ES-I3 (cell line): ENCODE data around the gene SERP1.
"Not testable (repeated sequence)": the region's sequence is repeated elsewhere in the genome, so short reads cannot be mapped to it uniquely, and the experiment has no call there.

Experiments
- H3K36me3 ChIP-seq: 2 replicates; pipeline ENCODE4 v1.6.1; 2013; ENCODE audit warnings: mild to moderate bottlenecking, low read length, control low read depth, moderate library complexity; ENCODE audit not compliant: insufficient read depth
- H3K4me1 ChIP-seq: 2 replicates; pipeline ENCODE4 v1.6.1; 2013; ENCODE audit warnings: mild to moderate bottlenecking, control low read depth, low read length; ENCODE audit not compliant: insufficient read depth
- H3K9ac ChIP-seq: 2 replicates; pipeline ENCODE4 v1.6.1; 2013; ENCODE audit warnings: low read depth, mild to moderate bottlenecking, low read length, moderate library complexity
- H3K9me3 ChIP-seq: 2 replicates; pipeline ENCODE4 v1.6.1; 2013; ENCODE audit warnings: mild to moderate bottlenecking, low read length, moderate library complexity; ENCODE audit not compliant: control insufficient read depth, insufficient read depth

The SERP1 gene

DNA sequence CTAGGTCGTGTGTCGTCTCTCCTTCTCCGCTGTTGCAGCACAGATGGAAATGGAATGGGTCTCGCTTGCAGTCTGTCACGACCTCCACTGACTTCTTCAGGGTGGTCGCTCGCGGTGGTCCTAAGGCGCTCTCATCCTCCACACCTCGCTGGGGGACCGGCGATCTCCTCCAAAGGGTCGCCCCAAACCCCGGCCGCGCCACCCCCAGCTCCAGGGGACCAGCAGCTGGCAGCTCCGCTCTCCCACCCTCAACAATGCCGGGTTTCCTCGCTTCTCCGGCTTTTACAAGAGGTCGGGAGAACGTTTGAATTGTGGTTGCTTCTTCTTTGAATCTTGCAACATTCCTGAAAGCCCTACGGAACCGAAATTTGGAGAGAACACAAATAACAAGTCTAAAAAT lies 25.9 kb downstream of the SERP1 start:
- no peak overlapping the region for H3K9ac ChIP-seq
- no peaks in the 10 kb centered on the region for H3K4me1 ChIP-seq
- peaks cover 5% of the 10 kb centered on the region; the same call in 1 of the 2 replicates for H3K9me3 ChIP-seq
- no peaks in the 10 kb centered on the region for H3K36me3 ChIP-seq

DNA sequence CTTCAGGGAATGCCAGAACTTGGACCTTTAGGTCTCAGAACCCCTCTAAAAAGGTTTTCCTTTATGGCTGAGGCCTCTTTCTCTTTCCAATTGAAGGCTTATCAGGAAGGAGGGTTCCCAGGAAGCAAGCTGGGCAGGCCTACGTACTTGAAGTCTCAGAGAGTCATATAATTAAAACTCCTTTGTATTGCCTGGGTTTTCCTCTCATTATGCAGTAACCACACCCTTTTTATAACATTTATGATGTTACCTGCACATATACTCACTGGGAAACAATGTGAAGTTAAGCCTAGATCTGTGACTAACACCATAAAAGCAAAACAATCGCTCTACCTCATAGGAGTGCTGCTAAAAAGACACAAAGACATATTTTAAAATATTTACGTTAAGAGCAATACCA lies 27.3 kb downstream of the SERP1 start:
- Histone ChIP-seq H3K9me3 (peaks cover 5% of the 10 kb centered on the region; the same call in 1 of the 2 replicates), H3K9ac (no peak overlapping the region), H3K4me1 (no peaks in the 10 kb centered on the region), H3K36me3 (no peaks in the 10 kb centered on the region)

DNA sequence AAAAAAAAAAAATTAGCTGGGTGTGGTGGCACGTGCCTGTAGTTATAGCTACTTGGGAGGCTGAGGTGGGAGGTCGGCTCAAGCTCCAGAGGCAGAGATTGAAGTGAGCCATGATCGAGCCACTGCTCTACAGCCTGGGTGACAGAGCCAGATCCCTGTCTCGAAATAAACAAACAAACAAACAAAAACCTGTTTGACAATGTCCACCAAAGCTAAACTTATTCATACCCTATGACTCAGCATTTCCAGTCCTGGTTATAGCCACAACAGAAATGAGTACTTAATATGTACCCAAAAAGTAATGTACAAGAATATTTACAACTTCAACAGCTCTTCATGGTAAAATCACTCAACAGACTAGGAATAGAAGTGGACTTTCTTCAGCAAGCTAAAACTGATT lies 31.1 kb downstream of the SERP1 start:
- H3K9ac ChIP-seq = no peak overlapping the region

DNA sequence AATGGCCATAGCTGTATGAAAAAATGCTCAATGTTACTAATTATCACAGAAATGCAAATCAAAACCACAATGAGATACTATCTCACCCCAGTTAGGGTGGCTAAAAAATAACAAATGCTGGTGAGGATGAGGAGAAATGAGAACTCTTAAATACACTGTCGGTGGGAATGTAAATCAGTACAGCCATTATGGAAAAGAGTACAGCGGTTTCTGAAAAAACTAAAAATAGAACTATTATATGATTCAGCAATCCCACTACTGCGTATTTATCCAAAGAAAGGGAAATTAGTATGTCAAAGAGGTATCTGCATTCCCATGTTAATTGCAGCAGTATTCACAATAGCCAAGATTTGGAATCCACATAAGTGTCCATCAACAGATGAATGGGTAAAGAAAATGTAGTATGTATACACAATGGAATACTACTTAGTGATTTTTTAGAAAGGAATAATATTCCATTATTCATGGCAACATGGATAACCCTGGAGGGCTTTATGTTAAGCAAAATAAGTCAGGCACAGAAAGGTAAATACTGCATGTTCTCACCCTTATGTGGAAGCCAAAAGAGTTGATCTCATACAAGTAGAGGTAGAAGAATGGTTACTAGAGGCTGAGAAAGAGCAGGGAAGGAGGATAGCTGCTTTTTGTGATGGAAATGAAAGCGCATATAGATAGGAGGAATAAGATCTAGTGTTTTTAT lies 35.0 kb downstream of the SERP1 start:
- Histone ChIP-seq H3K4me1 (peaks cover 19% of the 10 kb centered on the region), H3K9ac (no peak overlapping the region), H3K9me3 (no peaks in the 10 kb centered on the region), H3K36me3 (no peaks in the 10 kb centered on the region)

More for the DNA sequence above, 31.1 kb downstream of the SERP1 start:
- Histone ChIP-seq H3K36me3 (no peaks in the 10 kb centered on the region), H3K4me1 (peaks cover 19% of the 10 kb centered on the region), H3K9me3 (peaks cover 5% of the 10 kb centered on the region; the same call in 1 of the 2 replicates)

DNA sequence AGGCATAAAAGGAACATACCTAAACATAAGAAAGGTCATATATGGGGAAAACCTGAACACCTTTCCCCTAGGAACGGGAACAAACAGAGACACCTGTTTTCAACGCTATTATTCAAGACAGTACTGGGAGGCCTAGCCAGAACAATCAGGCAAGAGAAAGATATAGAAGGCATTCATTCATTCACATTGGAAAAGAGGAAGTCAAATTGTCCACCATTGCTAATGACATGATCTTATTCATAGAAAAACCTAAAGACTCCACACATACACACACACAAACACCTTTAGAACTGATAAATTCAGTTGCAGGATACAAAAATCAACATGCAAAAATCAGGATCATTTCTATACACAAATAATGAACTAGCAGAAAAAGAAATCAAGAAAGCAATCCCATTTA lies 36.5 kb downstream of the SERP1 start:
- H3K9me3 ChIP-seq = no peaks in the 10 kb centered on the region
- no peak overlapping the region for H3K9ac ChIP-seq
- H3K4me1 ChIP-seq = peaks cover 19% of the 10 kb centered on the region
- H3K36me3 ChIP-seq = no peaks in the 10 kb centered on the region

DNA sequence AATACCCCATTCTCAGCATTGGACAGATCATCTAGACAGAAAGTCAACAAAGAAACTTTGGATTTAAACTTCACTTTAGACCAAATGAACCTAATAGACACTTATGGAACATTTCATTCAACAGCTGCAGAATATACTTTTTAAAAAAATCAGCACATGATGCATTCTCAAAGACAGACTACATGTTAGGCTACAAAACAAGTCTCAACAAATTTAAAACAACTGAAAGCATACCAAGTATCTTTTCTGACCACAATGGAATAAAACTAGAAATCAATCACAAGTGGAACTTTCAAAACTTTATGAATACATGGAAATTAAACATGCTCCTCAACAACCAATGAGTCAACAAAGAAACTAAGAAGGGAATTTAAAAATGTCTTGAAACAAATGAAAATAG lies 37.9 kb downstream of the SERP1 start:
- Histone ChIP-seq H3K9me3 (no peaks in the 10 kb centered on the region), H3K4me1 (peaks cover 19% of the 10 kb centered on the region), H3K36me3 (no peaks in the 10 kb centered on the region), H3K9ac (no peak overlapping the region)

DNA sequence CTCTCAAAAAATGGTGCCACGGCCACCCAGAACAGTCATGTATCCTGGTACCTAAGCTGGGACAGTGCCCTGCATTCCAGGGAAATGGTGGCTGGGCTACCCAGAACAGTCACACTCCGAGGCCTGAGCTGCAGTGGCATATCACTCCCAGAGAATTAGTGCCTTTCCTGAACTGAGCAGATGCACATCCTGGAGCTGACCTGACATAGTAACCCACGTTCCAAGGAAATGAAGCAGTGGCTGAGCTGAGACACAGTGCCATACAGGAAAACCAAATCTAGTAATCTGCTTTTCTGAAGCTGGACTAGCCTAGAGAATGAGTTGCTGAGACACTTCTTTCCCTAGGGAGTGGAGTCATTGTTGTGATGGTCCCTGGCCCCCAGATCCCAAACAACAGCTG lies 41.8 kb downstream of the SERP1 start:
- H3K9ac ChIP-seq = no peak overlapping the region
- peaks cover 8% of the 10 kb centered on the region for H3K9me3 ChIP-seq
- no peaks in the 10 kb centered on the region for H3K4me1 ChIP-seq
- H3K36me3 ChIP-seq = no peaks in the 10 kb centered on the region

DNA sequence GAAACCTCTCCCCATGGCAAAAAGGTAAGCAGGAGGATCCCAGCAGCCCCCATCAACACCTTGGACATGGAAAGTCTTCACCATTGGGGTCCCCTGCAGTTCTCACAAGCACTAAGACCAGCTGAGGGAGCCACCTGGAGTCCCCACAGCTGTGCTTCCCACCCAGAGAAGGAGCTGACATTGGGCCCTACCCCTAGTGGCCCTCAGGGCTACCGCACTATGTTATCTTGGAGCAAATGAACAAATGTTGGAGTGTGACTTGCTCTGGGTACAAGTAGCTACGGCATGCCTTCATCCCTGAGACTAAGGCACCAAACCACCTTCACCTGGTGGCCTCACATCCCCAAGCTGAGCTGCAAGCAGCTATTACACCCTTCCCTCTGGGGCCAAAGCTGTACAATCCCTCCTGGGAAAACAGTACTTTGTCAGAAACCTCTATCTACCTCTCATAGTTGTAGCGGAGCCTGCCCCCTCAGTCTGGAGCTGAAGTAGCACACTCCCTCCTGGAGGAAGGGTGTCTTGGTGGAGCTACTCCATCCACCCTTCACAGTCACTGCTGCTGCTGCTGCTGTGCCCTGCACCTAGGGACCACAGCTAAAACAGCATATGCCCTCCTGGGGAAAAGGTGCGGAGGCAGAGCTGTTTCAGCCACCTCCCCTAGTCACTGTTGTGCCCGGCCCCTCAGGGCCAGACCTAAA lies 42.7 kb downstream of the SERP1 start:
- no peak overlapping the region for H3K9ac ChIP-seq
- H3K4me1 ChIP-seq = no peaks in the 10 kb centered on the region
- H3K9me3 ChIP-seq = peaks cover 8% of the 10 kb centered on the region
- H3K36me3 ChIP-seq = no peaks in the 10 kb centered on the region

DNA sequence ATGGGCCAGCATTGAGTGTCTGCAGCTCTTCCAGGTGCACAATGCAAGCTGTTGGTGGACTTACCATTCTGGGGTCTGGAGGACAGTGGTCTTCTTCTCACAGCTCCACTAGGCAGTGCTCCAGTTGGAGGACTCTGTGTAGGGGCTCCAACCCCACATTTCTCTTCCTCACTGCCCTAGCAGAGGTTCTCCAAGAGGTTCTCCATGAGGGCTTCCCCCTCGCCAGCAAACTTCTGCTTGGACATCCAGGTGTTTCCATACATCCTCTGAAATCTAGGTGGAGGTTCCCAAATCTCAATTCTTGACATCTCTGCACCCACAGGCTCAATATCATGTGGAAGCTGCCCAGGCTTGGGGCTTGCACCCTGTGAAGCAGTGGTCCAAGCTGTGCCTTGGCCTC lies 45.3 kb downstream of the SERP1 start:
- H3K4me1 ChIP-seq, H3K9ac ChIP-seq: not testable (repeated sequence)

DNA sequence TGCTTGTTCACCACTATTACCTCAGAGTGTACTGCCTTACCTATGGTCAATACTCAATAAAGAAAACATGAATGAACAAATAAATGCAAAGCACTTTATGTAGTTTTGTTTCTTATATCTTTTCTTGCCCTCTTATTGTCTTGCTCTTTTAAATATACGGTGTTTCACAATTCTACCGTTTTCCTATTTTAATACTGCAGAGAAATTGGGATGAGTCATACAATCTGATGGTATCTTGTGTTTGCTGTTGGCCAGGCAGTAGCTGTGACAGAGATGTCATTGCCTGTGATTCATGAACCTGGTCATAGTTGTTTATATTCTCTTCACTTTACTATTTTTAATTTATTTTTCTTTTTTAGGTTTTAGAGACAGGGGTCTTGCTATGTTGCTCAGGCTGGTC lies 48.3 kb downstream of the SERP1 start:
- H3K9ac ChIP-seq = no peak overlapping the region
- H3K4me1 ChIP-seq = peaks cover 9% of the 10 kb centered on the region
- no peaks in the 10 kb centered on the region for H3K36me3 ChIP-seq
- peaks cover 8% of the 10 kb centered on the region for H3K9me3 ChIP-seq

More for the DNA sequence above, 45.3 kb downstream of the SERP1 start:
- not testable (repeated sequence) for H3K9me3 ChIP-seq, H3K36me3 ChIP-seq

DNA sequence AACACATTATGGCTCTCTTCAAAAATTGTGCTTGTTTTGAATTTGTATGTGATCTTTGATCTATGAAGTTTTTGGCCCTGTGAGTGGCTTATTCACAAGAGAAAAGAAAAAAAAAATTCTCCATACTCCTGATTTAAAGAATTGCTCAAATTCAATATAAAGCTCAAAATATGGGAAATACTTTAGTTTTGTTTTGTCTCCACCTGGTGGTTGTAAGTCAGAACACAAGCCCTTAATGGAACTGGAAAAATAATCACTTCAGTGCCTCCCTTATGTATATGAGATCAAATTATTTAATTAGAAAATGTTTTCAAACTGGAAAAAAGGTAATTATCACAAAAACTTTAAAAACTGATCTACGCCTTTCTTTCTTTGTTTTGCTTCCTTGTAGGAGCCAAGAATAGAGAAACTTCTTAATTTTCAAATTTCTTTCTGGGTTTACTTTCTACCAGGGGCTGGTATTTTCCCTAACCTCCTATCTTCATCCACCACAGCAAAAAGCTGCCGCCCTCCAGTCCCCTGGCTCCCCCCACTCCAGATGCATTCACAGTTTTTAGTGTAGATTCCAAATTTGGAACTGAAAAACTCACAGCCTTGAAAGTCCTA lies 50.6 kb downstream of the SERP1 start:
- peaks cover 4% of the 10 kb centered on the region; the same call in 1 of the 2 replicates for H3K9me3 ChIP-seq
- H3K36me3 ChIP-seq = no peaks in the 10 kb centered on the region
- no peak overlapping the region for H3K9ac ChIP-seq
- peaks cover 9% of the 10 kb centered on the region for H3K4me1 ChIP-seq

DNA sequence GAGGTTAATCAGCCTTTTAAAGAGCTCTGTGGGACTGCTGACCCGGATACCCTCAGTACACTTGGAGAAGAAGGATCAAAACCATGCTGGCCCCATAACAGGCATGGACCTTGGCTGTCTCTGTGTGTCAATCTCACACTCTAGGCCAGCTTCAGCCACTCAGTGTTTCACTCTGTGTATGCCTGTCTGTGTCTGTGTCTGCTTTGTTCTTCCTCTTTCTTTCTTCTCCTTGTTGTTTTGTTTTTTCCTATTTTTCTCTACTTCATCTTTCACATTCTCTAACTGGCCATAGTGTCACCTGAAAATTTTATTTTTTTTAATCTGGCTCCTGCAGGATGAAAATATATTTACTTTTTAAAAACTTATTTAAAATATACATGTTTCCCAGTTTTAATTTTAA lies 51.1 kb downstream of the SERP1 start:
- no peak overlapping the region for H3K9ac ChIP-seq

DNA sequence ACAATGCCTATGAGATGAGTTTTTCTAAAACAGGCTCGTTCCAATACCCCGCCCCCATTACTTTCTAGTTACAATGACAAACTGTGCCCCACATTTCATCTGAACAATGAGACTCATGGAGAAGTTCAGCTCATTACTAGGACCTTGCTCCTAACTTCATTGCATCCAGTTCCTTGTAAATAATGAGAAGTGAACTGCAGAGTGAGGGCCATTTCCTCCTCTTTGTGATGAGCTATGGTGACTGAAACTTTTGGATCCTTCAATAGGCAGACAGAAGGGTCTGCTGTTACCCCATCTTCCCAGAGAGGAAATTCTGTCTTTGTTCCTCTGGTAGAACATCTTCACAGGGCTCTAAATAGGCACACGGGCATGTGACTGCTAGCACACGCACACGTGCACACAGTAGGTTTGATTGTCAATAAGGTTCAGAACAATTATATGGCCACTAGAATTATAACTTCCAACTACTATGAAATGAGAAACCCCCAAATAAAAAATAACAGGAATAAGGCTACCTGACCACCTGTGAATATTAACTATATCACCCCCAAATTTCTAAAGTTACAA lies 51.8 kb downstream of the SERP1 start:
- Histone ChIP-seq H3K36me3 (no peaks in the 10 kb centered on the region), H3K9ac (no peak overlapping the region), H3K9me3 (no peaks in the 10 kb centered on the region)

More for the DNA sequence above, 51.1 kb downstream of the SERP1 start:
- peaks cover 9% of the 10 kb centered on the region for H3K4me1 ChIP-seq
- H3K9me3 ChIP-seq = no peaks in the 10 kb centered on the region
- H3K36me3 ChIP-seq = no peaks in the 10 kb centered on the region

More for the DNA sequence above, 51.8 kb downstream of the SERP1 start:
- peaks cover 9% of the 10 kb centered on the region for H3K4me1 ChIP-seq
